Naive thymus-derived CD4-positive, alpha-beta T cell (primary cell): ENCODE data around the gene HMG20B. TPM values are rescaled to one million over a fixed set of nuclear protein-coding genes. Genes with fewer than 3 reads are reported as not detected.
A peak's percentile ranks its signal among the peaks of the same experiment; 100 is the strongest.

Source experiments
- ATAC-seq: fragments of 150-1000 bp; cut with Tn5 transposase; 2 replicates; pipeline ENCODE4 v1.10.0; 2021; ENCODE audit warnings: mild to moderate bottlenecking, moderate library complexity
- CTCF ChIA-PET: fragments of 350-600 bp; sonication (Branson Sonifier 250); formaldehyde crosslinking; loops from one replicate; lab custom pipeline; 2021; ENCODE audit warnings: antibody characterized with exemption; lab: Charles Lee
- POLR2A ChIA-PET: fragments of 350-600 bp; sonication (Branson Sonifier 250); formaldehyde crosslinking; loops from one replicate; lab custom pipeline; 2021; ENCODE audit warnings: antibody characterized with exemption, inconsistent platforms; lab: Charles Lee
- DNase-seq, 9 donors: peaks; one replicate each; pipeline versions ENCODE4 v3.0.0 to v3.0.0-alpha.2; 2020 to 2022; ENCODE audit warnings: mixed read lengths in 1 of 9
- H3K27ac ChIP-seq: one replicate; pipeline ENCODE4 v1.7.0; 2013; ENCODE audit warnings: mild to moderate bottlenecking, low read depth, low read length, moderate library complexity
- H3K27me3 ChIP-seq, 2 donors: one replicate each; pipeline ENCODE4 v1.7.0; 2013; ENCODE audit warnings: low read length in 2 of 2, mild to moderate bottlenecking in 2 of 2, moderate library complexity in 2 of 2; ENCODE audit not compliant: control insufficient read depth in 2 of 2, insufficient read depth in 2 of 2
- H3K36me3 ChIP-seq, 3 experiments: 1 replicate in 2 of 3; 2 replicates in 1 of 3; pipeline ENCODE4 v1.7.0; 2013; ENCODE audit warnings: low read length in 3 of 3, mild to moderate bottlenecking in 3 of 3, moderate library complexity in 1 of 3; ENCODE audit not compliant: insufficient read depth in 3 of 3, control insufficient read depth in 2 of 3
- H3K4me1 ChIP-seq, 2 donors: one replicate each; pipeline ENCODE4 v1.7.0; 2013; ENCODE audit warnings: low read length in 2 of 2, mild to moderate bottlenecking in 2 of 2, moderate library complexity in 1 of 2; ENCODE audit not compliant: control insufficient read depth in 2 of 2, insufficient read depth in 2 of 2
- H3K4me3 ChIP-seq: 2 replicates; pipeline ENCODE4 v1.7.0; 2013; ENCODE audit warnings: mild to moderate bottlenecking, low read length
- H3K9me3 ChIP-seq, 3 experiments: 1 replicate in 2 of 3; 2 replicates in 1 of 3; pipeline ENCODE4 v1.7.0; 2013; ENCODE audit warnings: low read length in 3 of 3; ENCODE audit not compliant: control insufficient read depth in 2 of 3
- H3K27ac Mint-ChIP-seq, 9 donors: one replicate each; pipeline ENCODE4 v1.8.0; 2020 to 2022; ENCODE audit warnings: mixed read lengths in 9 of 9, mild to moderate bottlenecking in 8 of 9, moderate library complexity in 5 of 9, inconsistent platforms in 2 of 9
- H3K27me3 Mint-ChIP-seq, 5 donors: one replicate each; pipeline ENCODE4 v1.8.0; 2021 to 2022; ENCODE audit warnings: mixed read lengths in 5 of 5, mild to moderate bottlenecking in 1 of 5
- H3K36me3 Mint-ChIP-seq, 5 donors: one replicate each; pipeline ENCODE4 v1.8.0; 2020 to 2022; ENCODE audit warnings: mixed read lengths in 5 of 5, mild to moderate bottlenecking in 3 of 5, inconsistent platforms in 1 of 5
- H3K4me1 Mint-ChIP-seq, 7 donors: one replicate each; pipeline ENCODE4 v1.8.0; 2020 to 2022; ENCODE audit warnings: mixed read lengths in 7 of 7, mild to moderate bottlenecking in 3 of 7, inconsistent platforms in 1 of 7
- H3K4me3 Mint-ChIP-seq, 10 donors: one replicate each; pipeline ENCODE4 v1.8.0; 2020 to 2022; ENCODE audit warnings: mild to moderate bottlenecking in 10 of 10, mixed read lengths in 10 of 10, moderate library complexity in 6 of 10, inconsistent platforms in 2 of 10
- H3K9me3 Mint-ChIP-seq, 11 donors: one replicate each; pipeline ENCODE4 v1.8.0; 2020 to 2022; ENCODE audit warnings: mixed read lengths in 11 of 11, mild to moderate bottlenecking in 4 of 11, inconsistent platforms in 1 of 11, moderate library complexity in 1 of 11
- intact Hi-C, 2 donors: fragments of 100-400 bp; cut with micrococcal nuclease; formaldehyde crosslinking; loops; one replicate each; pipeline ENCODE4 v1.15.1; 2023
- polyA plus RNA-seq, 2 donors: library from polyadenylated mRNA; unstranded; fragments of 300-500 nt; fragmentation: Illumina TruSeq; gene quantifications; one replicate each; pipeline ENCODE4 v1.2.3, GENCODE V29; 2021
- total RNA-seq, 6 experiments: library from RNA in 5 of 6; stranded (reverse) in 5 of 6; gene quantifications; 1 replicate in 5 of 6; 2 replicates in 1 of 6; pipeline ENCODE4 v1.2.3 and lab custom pipeline; 2021 to 2026

The HMG20B gene
- total and polyA plus RNA-seq, 7 experiments from 2014 or later: 37.9 to 65.6 (median 53.0) TPM

DNA sequence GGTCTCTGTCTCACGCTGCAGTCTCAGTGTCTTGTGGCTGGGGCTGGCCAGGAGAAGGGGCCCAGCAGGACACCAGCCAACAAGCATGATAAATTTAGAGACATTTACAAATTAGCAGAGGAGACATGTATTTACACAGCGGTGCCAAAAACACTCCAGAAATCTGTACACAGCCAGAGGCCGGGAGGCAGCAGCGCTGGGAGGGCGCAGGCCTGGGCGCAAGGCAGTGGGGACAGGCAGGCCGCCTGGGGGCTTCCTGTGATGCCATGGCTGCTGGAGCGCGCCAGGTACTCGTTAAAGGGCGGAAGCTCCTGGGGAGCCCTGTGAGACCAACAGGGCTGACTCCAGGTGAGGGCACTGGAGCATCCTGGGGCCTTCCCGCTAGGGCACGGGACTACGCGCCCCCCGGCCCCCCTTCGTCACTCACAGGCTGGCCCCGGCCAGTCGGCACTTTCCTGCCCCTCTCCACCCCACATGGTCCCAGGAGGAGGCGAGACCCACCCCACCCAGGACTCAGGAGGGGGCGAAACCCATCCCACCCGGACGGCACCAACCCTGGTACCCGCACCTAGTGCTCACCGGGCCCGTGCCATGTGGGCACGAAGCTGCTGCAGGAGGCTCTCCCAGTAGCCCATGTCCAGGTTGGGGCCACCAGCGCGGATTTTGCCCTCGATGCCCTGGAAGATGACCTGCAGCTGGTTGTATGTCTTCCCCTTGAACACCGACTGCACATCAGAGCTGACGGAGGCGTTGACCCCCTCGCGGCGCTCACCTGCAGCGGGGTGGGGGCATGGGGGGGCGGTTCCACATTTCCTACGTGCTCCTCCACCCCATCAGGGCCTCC lies 41.3 kb downstream of the HMG20B start:
- H3K4me1 ChIP-seq: peaks cover 0 to 13% of the 10 kb centered on the region in 2 donors
- H3K36me3 ChIP-seq: peaks cover 0 to 66% (median 0%) of the 10 kb centered on the region in 3 experiments
- no peak overlapping the region for H3K27ac ChIP-seq
- Mint-ChIP-seq H3K36me3 (peaks cover 0 to 9% (median 4%) of the 10 kb centered on the region in 5 donors), H3K4me3 (no peak overlapping the region), H3K9me3 (no peaks in the 10 kb centered on the region), H3K27me3 (no peaks in the 10 kb centered on the region), H3K4me1 (peaks cover 0 to 14% (median 9%) of the 10 kb centered on the region in 7 donors), H3K27ac (no peak overlapping the region)
- ATAC-seq: no peak
- H3K4me3 ChIP-seq: no peak overlapping the region
- no peaks in the 10 kb centered on the region for H3K27me3 ChIP-seq
- CTCF ChIA-PET: no interaction called here
- DNase-seq: no peak
- POLR2A ChIA-PET: no interaction called here
- intact Hi-C loops: no loop called here
- no peaks in the 10 kb centered on the region for H3K9me3 ChIP-seq

- Histone ChIP-seq H3K4me3 (no peak overlapping the region), H3K4me1 (peaks cover 0 to 13% of the 10 kb centered on the region in 2 donors), H3K36me3 (peaks cover 0 to 74% (median 0%) of the 10 kb centered on the region in 3 experiments), H3K9me3 (no peaks in the 10 kb centered on the region), H3K27ac (no peak overlapping the region), H3K27me3 (no peaks in the 10 kb centered on the region)
- no peaks in the 10 kb centered on the region for H3K9me3 Mint-ChIP-seq
- CTCF ChIA-PET: interaction anchor here (0.6 to 1.1 kb wide), 2 partner anchors 56 to 79 kb away, joined by 4 read pairs; no protein-coding TSS in a partner anchor
- peaks cover 0 to 14% (median 9%) of the 10 kb centered on the region in 7 donors for H3K4me1 Mint-ChIP-seq
- H3K4me3 Mint-ChIP-seq: no peak overlapping the region
- H3K27ac Mint-ChIP-seq: peak overlapping the region in 1 of 9 donors; percentile 42
- DNase-seq: no peak
- peaks cover 0 to 9% (median 3%) of the 10 kb centered on the region in 5 donors for H3K36me3 Mint-ChIP-seq
- no peak for ATAC-seq
- intact Hi-C loops: no loop called here
- POLR2A ChIA-PET: interaction anchor here (1.4 kb wide), 1 partner anchor 10 kb away, joined by 3 read pairs; no protein-coding TSS in a partner anchor
- no peaks in the 10 kb centered on the region for H3K27me3 Mint-ChIP-seq
Observed at GRCh38 chr19:3614858-3615505, 42.2 kb downstream of the HMG20B start.

DNA sequence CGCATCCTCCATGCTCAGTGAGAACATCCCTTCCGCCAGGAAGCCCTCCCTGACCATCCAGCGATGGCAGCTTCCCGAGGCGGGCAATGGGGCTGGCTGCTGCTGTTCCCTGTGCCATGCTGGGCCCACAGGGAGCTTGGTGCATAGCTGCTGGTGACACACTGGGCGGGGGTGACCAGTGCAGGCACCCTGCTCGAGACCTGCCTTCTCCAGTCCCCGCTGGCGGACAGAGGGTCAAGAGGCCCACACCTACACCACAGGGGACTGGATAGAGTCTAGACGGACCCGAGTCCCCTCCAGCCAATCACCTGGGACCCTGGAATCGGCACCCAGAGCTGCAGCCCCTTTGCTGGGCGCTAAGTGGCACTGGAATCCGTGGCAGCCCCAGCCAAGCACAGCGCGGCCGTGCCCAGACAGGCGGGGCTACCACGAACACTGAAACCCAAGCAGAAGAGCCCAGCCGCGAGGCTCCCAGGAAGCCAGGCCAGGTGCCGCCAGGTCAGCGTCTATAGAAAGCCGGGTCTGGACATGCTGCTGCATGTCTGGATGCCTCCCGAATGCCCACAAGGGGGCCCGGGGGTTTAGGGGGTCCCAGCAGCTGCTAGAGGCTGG lies 42.9 kb downstream of the HMG20B start:
- intact Hi-C loops: no loop called here
- ChIA-PET CTCF (interaction anchor here (0.6 to 1.1 kb wide), 2 partner anchors 56 to 78 kb away, joined by 4 read pairs; no protein-coding TSS in a partner anchor), POLR2A (interaction anchor here (1.4 kb wide), 1 partner anchor 11 kb away, joined by 3 read pairs; no protein-coding TSS in a partner anchor)
- Mint-ChIP-seq H3K9me3 (no peaks in the 10 kb centered on the region), H3K4me1 (peaks cover 0 to 14% (median 9%) of the 10 kb centered on the region in 7 donors), H3K27ac (peak overlapping the region in 1 of 9 donors; percentile 42), H3K27me3 (no peaks in the 10 kb centered on the region), H3K4me3 (no peak overlapping the region), H3K36me3 (peaks cover 0 to 6% (median 3%) of the 10 kb centered on the region in 5 donors)
- ATAC-seq (no peak), DNase-seq (no peak)
- no peak overlapping the region for H3K4me3 ChIP-seq
- no peak overlapping the region for H3K27ac ChIP-seq
- H3K9me3 ChIP-seq: no peaks in the 10 kb centered on the region
- peaks cover 0 to 74% (median 0%) of the 10 kb centered on the region in 3 experiments for H3K36me3 ChIP-seq
- H3K4me1 ChIP-seq: peaks cover 0 to 13% of the 10 kb centered on the region in 2 donors
- no peaks in the 10 kb centered on the region for H3K27me3 ChIP-seq

- ChIA-PET CTCF (interaction anchor here (1.0 to 1.1 kb wide), 3 partner anchors 13 to 33 kb away, joined by 3 read pairs; no protein-coding TSS in a partner anchor), POLR2A (no interaction called here)
- Mint-ChIP-seq H3K4me1 (peaks cover 0 to 19% (median 12%) of the 10 kb centered on the region in 7 donors), H3K9me3 (no peaks in the 10 kb centered on the region), H3K36me3 (peaks cover 0 to 2% (median 0%) of the 10 kb centered on the region in 5 donors), H3K4me3 (peak overlapping the region in 8 of 10 donors; percentile 28 to 76 (median 60)), H3K27ac (peak overlapping the region in 7 of 9 donors; percentile 20 to 71 (median 58)), H3K27me3 (no peaks in the 10 kb centered on the region)
- no peaks in the 10 kb centered on the region for H3K9me3 ChIP-seq
- H3K4me3 ChIP-seq: no peak overlapping the region
- H3K27ac ChIP-seq: no peak overlapping the region
- intact Hi-C loops: loop anchor here in 1 of 2 donors (1.0 kb wide), 1 partner anchor 10 kb away; no protein-coding TSS in a partner anchor
- ATAC-seq (peak; percentile 52), DNase-seq (peak in 6 of 9 donors; percentile 26 to 45 (median 36))
- peaks cover 0 to 13% of the 10 kb centered on the region in 2 donors for H3K4me1 ChIP-seq
- H3K27me3 ChIP-seq: no peaks in the 10 kb centered on the region
- H3K36me3 ChIP-seq: peaks cover 0 to 73% (median 0%) of the 10 kb centered on the region in 3 experiments
Observed at GRCh38 chr19:3617463-3617862, 44.7 kb downstream of the HMG20B start.

GRCh38 chr19:3618144-3618810 lies 45.5 kb downstream of the HMG20B start:
- H3K27ac ChIP-seq: no peak overlapping the region
- no peaks in the 10 kb centered on the region for H3K9me3 ChIP-seq
- H3K36me3 ChIP-seq: peaks cover 0 to 73% (median 0%) of the 10 kb centered on the region in 3 experiments
- POLR2A ChIA-PET: interaction anchor here (0.7 to 1.0 kb wide), 3 partner anchors 32 to 67 kb away, joined by 3 to 4 read pairs (median 4); no protein-coding TSS in a partner anchor
- Mint-ChIP-seq H3K27ac (no peak overlapping the region), H3K36me3 (peaks cover 0 to 5% (median 0%) of the 10 kb centered on the region in 5 donors), H3K4me1 (peaks cover 0 to 22% (median 15%) of the 10 kb centered on the region in 7 donors), H3K27me3 (no peaks in the 10 kb centered on the region), H3K9me3 (no peaks in the 10 kb centered on the region), H3K4me3 (peak overlapping the region in 1 of 10 donors; percentile 76)
- DNase-seq: peak in 7 of 9 donors; percentile 38 to 71 (median 45)
- no peaks in the 10 kb centered on the region for H3K27me3 ChIP-seq
- H3K4me3 ChIP-seq: no peak overlapping the region
- intact Hi-C loops: loop anchor here (1.0 kb wide), 3 partner anchors 13 to 73 kb away; no protein-coding TSS in a partner anchor
- peak; percentile 82 for ATAC-seq
- H3K4me1 ChIP-seq: peaks cover 0 to 13% of the 10 kb centered on the region in 2 donors
- CTCF ChIA-PET: interaction anchor here (1.0 to 1.1 kb wide), 4 partner anchors 28 to 73 kb away, joined by 3 to 5 read pairs (median 3); no protein-coding TSS in a partner anchor
